K562 (cell line): ENCODE measurements around the gene ASB10. TPM values are rescaled to one million over a fixed set of nuclear protein-coding genes. Genes with fewer than 3 reads are reported as not detected.

Experiments used
- BHLHE40 ChIP-seq: IDR thresholded peaks from 2 replicates; pipeline ENCODE4 v1.6.1; 2011; ENCODE audit warnings: low read length, improper control_type of control experiment
- C11orf30 ChIP-seq: fragments of 450-650 bp; IDR thresholded peaks from 2 replicates; pipeline ENCODE4 v1.6.1; 2016; ENCODE audit warnings: low read depth, mild to moderate bottlenecking
- CEBPB ChIP-seq: fragments of 450-650 bp; IDR thresholded peaks from 2 replicates; pipeline ENCODE4 v1.6.1; 2016; ENCODE audit warnings: missing genetic modification characterization, missing compliant biosample characterization
- HDAC6 ChIP-seq: IDR thresholded peaks from 2 replicates; pipeline ENCODE4 v1.6.1; 2012; ENCODE audit warnings: low read depth, mild to moderate bottlenecking, control low read depth, inconsistent platforms, low read length, moderate library complexity
- KLF10 ChIP-seq: fragments of 250-450 bp; sonication (Bioruptor Pico); IDR thresholded peaks from 2 replicates; pipeline ENCODE4 v1.6.1; 2021; ENCODE audit warnings: matching md5 sums
- KLF13 ChIP-seq: fragments of 450-650 bp; IDR thresholded peaks from 2 replicates; pipeline ENCODE4 v1.6.1; 2016; ENCODE audit warnings: missing genetic modification characterization, low read depth, mild to moderate bottlenecking, missing compliant biosample characterization, moderate library complexity, borderline replicate concordance
- MEF2A ChIP-seq: IDR thresholded peaks from 2 replicates; pipeline ENCODE4 v1.6.1; 2011; ENCODE audit warnings: low read depth, mild to moderate bottlenecking, low read length, moderate library complexity; ENCODE audit not compliant: control insufficient read depth
- RBM15 ChIP-seq: fragments of 200-400 bp; formaldehyde crosslinking; IDR thresholded peaks from 2 replicates; pipeline ENCODE4 v1.6.1; 2018; ENCODE audit warnings: mild to moderate bottlenecking, low read length, moderate library complexity; ENCODE audit not compliant: insufficient read depth
- RBM17 ChIP-seq: fragments of 200-400 bp; formaldehyde crosslinking; IDR thresholded peaks from 2 replicates; pipeline ENCODE4 v1.6.1; 2017; ENCODE audit warnings: low read depth, mild to moderate bottlenecking, low read length, borderline replicate concordance
- SP1 ChIP-seq: sonication (generic); formaldehyde crosslinking; IDR thresholded peaks from 2 replicates; pipeline ENCODE4 v1.8.1; 2022; ENCODE audit warnings: mild to moderate bottlenecking, missing genetic modification reagents
- TAF7 ChIP-seq: fragments of 450-650 bp; IDR thresholded peaks from 2 replicates; pipeline ENCODE4 v1.6.1; 2016; ENCODE audit warnings: missing genetic modification characterization, missing compliant biosample characterization
- TGIF2 ChIP-seq: sonication (generic); formaldehyde crosslinking; IDR thresholded peaks from 2 replicates; pipeline ENCODE4 v1.8.1; 2022; ENCODE audit warnings: mild to moderate bottlenecking, missing genetic modification reagents, moderate library complexity
- ZNF431 ChIP-seq: sonication (generic); formaldehyde crosslinking; IDR thresholded peaks from 2 replicates; pipeline ENCODE4 v1.8.0; 2022; ENCODE audit warnings: mild to moderate bottlenecking, missing genetic modification reagents
- ZNF785 ChIP-seq: fragments of 250-450 bp; sonication (Bioruptor Pico); IDR thresholded peaks from 2 replicates; pipeline ENCODE4 v1.4.0; 2020; ENCODE audit warnings: mild to moderate bottlenecking
- polyA plus RNA-seq, 8 experiments: library from polyadenylated mRNA; depleted of rRNA in 4 of 8; stranded (reverse) in 5 of 8; unstranded in 3 of 8; fragments of >200 nt; fragmentation: Nextera tagmentation in 2 of 8; fragmentation: Illumina TruSeq in 1 of 8; extraction: Ambion mirVana in 2 of 8; extraction: Trizol in 1 of 8; gene quantifications; 2 replicates each; pipeline versions ENCODE4 v1.2.1 to v1.2.3, GENCODE V29; 2011 to 2014; ENCODE audit warnings: inconsistent platforms in 1 of 8, missing spikeins in 1 of 8
- total RNA-seq, 7 experiments: library from RNA; depleted of rRNA in 6 of 7; stranded (reverse); fragments of >200 nt in 6 of 7; fragmentation: Illumina TruSeq in 2 of 7; extraction: Trizol in 2 of 7; gene quantifications; 2 replicates each; pipeline versions ENCODE4 v1.2.1 to v1.2.3, GENCODE V29; 2011 to 2021; ENCODE audit warnings: low replicate concordance in 1 of 7
- TF ChIP-seq, protein P1 (sequence below): fragments of 450-650 bp; IDR thresholded peaks from 2 replicates; pipeline ENCODE4 v1.6.1; 2016; ENCODE audit warnings: antibody characterized with exemption
- TF ChIP-seq, protein P2 (sequence below): sonication (generic); formaldehyde crosslinking; IDR thresholded peaks from 2 replicates; pipeline ENCODE4 v1.8.0; 2023; ENCODE audit warnings: missing genetic modification reagents, mild to moderate bottlenecking, borderline replicate concordance

The ASB10 gene
- total and polyA plus RNA-seq, 9 of the 15 experiments (the other 6 are each of a cell fraction or from before 2014, with no cell fraction given): not detected

DNA sequence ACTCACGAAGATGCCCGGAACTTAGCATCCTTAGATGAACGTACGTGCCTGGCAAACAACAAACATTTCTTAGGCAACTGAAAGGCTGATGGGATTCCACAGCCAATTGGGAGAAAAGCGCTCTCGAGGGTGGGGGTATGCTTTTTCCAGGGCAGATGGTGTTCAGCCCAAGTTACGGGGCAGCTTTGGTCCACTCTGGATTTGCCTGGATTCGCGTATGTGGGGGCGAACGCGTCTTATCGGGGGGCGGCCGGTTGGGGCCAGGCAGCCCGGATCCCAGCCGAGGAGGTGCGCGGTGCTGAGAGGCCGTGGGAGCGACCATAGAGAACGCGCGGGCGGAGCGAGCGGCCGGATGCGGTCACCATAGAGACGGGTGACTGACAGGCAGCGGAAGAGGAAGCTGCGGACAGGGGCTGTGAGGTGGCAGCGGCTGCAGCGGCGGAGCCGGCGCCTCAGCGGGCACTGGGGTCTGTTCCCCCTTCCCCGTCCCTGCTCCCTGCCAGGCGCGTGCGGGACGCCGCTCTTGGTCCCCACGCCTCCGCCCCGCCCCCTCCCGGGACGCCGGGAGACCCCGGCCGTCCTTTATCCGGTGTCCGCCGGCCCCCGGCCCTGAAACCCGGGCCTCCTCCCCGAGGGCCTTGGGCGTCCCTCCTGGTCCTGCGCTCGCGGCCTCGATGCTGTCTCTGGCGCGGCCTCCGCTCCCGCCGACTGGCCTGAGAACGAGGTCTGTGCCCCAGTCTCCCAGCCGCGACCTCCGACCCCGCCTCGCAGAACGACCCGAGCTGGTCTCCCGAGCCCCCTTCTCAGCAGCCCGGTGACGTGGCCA, 45.3 kb upstream of the ASB10 start, which contains the start of gene CHPF2 (continued):
- TF ChIP-seq TAF7 (peak; percentile 72; the same call in 1 of the 2 replicates), KLF13 (0 out of 2 replicates have a peak, but pooled peaks have one; percentile 11), SP1 (CRISPR knock-in tag) (peak; percentile 40), RBM15 (no peak), CEBPB (tag) (no peak), C11orf30 (peak; percentile 36; the same call in 1 of the 2 replicates), MEF2A (no peak), KLF10 (no peak), ZNF431 (CRISPR knock-in tag) (no peak), RBM17 (no peak), TGIF2 (CRISPR knock-in tag) (peak; percentile 80; the same call in 1 of the 2 replicates), BHLHE40 (no peak), HDAC6 (no peak), ZNF785 (CRISPR knock-in tag) (no peak)
- TF ChIP-seq, protein P1, sequence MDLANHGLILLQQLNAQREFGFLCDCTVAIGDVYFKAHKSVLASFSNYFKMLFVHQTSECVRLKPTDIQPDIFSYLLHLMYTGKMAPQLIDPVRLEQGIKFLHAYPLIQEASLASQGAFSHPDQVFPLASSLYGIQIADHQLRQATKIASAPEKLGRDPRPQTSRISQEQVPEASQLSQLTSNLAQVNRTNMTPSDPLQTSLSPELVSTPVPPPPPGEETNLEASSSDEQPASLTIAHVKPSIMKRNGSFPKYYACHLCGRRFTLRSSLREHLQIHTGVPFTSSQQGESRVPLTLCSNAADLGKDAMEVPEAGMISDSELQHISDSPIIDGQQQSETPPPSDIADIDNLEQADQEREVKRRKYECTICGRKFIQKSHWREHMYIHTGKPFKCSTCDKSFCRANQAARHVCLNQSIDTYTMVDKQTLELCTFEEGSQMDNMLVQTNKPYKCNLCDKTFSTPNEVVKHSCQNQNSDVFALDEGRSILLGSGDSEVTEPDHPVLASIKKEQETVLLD: no peak
- TF ChIP-seq, protein P2, sequence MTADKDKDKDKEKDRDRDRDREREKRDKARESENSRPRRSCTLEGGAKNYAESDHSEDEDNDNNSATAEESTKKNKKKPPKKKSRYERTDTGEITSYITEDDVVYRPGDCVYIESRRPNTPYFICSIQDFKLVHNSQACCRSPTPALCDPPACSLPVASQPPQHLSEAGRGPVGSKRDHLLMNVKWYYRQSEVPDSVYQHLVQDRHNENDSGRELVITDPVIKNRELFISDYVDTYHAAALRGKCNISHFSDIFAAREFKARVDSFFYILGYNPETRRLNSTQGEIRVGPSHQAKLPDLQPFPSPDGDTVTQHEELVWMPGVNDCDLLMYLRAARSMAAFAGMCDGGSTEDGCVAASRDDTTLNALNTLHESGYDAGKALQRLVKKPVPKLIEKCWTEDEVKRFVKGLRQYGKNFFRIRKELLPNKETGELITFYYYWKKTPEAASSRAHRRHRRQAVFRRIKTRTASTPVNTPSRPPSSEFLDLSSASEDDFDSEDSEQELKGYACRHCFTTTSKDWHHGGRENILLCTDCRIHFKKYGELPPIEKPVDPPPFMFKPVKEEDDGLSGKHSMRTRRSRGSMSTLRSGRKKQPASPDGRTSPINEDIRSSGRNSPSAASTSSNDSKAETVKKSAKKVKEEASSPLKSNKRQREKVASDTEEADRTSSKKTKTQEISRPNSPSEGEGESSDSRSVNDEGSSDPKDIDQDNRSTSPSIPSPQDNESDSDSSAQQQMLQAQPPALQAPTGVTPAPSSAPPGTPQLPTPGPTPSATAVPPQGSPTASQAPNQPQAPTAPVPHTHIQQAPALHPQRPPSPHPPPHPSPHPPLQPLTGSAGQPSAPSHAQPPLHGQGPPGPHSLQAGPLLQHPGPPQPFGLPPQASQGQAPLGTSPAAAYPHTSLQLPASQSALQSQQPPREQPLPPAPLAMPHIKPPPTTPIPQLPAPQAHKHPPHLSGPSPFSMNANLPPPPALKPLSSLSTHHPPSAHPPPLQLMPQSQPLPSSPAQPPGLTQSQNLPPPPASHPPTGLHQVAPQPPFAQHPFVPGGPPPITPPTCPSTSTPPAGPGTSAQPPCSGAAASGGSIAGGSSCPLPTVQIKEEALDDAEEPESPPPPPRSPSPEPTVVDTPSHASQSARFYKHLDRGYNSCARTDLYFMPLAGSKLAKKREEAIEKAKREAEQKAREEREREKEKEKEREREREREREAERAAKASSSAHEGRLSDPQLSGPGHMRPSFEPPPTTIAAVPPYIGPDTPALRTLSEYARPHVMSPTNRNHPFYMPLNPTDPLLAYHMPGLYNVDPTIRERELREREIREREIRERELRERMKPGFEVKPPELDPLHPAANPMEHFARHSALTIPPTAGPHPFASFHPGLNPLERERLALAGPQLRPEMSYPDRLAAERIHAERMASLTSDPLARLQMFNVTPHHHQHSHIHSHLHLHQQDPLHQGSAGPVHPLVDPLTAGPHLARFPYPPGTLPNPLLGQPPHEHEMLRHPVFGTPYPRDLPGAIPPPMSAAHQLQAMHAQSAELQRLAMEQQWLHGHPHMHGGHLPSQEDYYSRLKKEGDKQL (CRISPR knock-in tag): 0 out of 2 replicates have a peak, but pooled peaks have one; percentile 78
